ENCODE data around the gene BOLA1. TPM values are rescaled to one million over a fixed set of nuclear protein-coding genes. Genes with fewer than 3 reads are reported as not detected.

BOLA1 gene
- total and polyA plus RNA-seq, 2 of the 13 experiments (the other 11 are each of a cell fraction or from before 2014, with no cell fraction given), result 3.2 to 4.2 TPM

DNA sequence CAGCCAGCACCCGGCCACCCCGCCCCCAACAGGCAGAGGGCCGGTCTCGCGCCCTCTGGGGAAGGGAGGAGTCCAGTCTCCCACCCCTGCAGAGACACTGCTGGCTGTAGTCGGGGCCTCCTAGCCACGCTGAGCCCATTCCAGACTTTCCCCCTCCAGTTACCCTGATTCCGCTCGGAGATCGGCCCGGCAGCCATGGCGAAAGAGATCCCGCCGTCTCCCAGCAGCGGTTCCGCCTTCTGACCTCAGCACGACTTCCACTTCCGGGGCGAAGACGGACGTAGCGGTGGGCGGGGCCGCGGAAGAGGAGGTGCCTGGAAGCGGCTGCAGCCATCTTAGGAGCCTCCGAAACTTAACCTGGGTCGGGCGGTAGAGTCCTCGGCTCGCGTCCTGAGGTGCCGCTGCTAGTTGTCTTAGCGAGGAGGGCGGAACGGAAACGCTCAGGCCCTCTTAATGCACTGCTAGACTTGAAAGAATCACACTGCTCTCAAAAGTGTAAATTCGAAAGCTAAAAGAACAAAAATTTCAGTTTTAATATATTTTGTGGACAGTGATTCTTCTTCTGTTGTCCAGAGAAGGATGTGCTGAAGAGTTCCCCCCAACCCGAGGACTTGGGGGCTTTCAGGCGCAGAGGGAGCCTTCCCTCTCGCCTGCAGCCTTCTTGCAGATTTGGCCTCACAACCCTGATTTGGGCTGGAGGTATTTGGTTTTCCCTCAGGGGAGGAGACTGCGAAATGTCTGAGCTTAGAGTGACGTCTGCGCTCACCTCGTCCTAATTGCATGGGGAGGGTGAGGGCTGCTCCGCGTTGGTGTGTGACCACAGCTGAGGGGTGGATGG lies 28.4 kb downstream of the BOLA1 start, which contains the start of gene SF3B4 (continued):
- TF ChIP-seq ZNF557 (CRISPR knock-in tag; IDR thresholded peaks at IDR 0.05), result no peak
- TF ChIP-seq ZSCAN21 (CRISPR knock-in tag; IDR thresholded peaks at IDR 0.05; ENCODE audit: borderline replicate concordance), result peak; percentile 47; the same call in 1 of the 2 replicates
- TF ChIP-seq ZNF569 (CRISPR knock-in tag; IDR thresholded peaks at IDR 0.05; ENCODE audit: borderline replicate concordance), result no peak
- no peak for TF ChIP-seq ZNF556 (CRISPR knock-in tag; IDR thresholded peaks at IDR 0.05; ENCODE audit: borderline replicate concordance)
- no peak for TF ChIP-seq ARNT (IDR thresholded peaks at IDR 0.05)
- no peak for TF ChIP-seq ZNF816 (CRISPR knock-in tag; IDR thresholded peaks at IDR 0.05; ENCODE audit: borderline replicate concordance)
- TF ChIP-seq ZFP36L1 (CRISPR knock-in tag; IDR thresholded peaks at IDR 0.05), result 0 out of 2 replicates have a peak, but pooled peaks have one; percentile 61
- no peak for TF ChIP-seq HES4 (CRISPR knock-in tag; IDR thresholded peaks at IDR 0.05; ENCODE audit: borderline replicate concordance)
- TF ChIP-seq, protein P1, sequence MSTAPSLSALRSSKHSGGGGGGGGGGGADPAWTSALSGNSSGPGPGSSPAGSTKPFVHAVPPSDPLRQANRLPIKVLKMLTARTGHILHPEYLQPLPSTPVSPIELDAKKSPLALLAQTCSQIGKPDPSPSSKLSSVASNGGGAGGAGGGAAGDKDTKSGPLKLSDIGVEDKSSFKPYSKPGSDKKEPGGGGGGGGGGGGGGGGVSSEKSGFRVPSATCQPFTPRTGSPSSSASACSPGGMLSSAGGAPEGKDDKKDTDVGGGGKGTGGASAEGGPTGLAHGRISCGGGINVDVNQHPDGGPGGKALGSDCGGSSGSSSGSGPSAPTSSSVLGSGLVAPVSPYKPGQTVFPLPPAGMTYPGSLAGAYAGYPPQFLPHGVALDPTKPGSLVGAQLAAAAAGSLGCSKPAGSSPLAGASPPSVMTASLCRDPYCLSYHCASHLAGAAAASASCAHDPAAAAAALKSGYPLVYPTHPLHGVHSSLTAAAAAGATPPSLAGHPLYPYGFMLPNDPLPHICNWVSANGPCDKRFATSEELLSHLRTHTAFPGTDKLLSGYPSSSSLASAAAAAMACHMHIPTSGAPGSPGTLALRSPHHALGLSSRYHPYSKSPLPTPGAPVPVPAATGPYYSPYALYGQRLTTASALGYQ (CRISPR knock-in tag; IDR thresholded peaks at IDR 0.05), result peak; percentile 12; the same call in 1 of the 2 replicates
- TF ChIP-seq ZNF879 (CRISPR knock-in tag; IDR thresholded peaks at IDR 0.05), result no peak
- TF ChIP-seq RXRB (CRISPR knock-in tag; IDR thresholded peaks at IDR 0.05; ENCODE audit: borderline replicate concordance), result peak; percentile 47; the same call in 1 of the 2 replicates
- TF ChIP-seq, protein P2, sequence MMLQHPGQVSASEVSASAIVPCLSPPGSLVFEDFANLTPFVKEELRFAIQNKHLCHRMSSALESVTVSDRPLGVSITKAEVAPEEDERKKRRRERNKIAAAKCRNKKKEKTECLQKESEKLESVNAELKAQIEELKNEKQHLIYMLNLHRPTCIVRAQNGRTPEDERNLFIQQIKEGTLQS (CRISPR knock-in tag; IDR thresholded peaks at IDR 0.05), result no peak
- 0 out of 2 replicates have a peak, but pooled peaks have one; percentile 11 for TF ChIP-seq BCL6 (CRISPR knock-in tag; IDR thresholded peaks at IDR 0.05)
- TF ChIP-seq, protein P3, sequence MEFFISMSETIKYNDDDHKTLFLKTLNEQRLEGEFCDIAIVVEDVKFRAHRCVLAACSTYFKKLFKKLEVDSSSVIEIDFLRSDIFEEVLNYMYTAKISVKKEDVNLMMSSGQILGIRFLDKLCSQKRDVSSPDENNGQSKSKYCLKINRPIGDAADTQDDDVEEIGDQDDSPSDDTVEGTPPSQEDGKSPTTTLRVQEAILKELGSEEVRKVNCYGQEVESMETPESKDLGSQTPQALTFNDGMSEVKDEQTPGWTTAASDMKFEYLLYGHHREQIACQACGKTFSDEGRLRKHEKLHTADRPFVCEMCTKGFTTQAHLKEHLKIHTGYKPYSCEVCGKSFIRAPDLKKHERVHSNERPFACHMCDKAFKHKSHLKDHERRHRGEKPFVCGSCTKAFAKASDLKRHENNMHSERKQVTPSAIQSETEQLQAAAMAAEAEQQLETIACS (CRISPR knock-in tag; IDR thresholded peaks at IDR 0.05), result no peak
- TF ChIP-seq ZNF432 (CRISPR knock-in tag; IDR thresholded peaks at IDR 0.05; ENCODE audit: borderline replicate concordance), result no peak
- TF ChIP-seq, protein P4, sequence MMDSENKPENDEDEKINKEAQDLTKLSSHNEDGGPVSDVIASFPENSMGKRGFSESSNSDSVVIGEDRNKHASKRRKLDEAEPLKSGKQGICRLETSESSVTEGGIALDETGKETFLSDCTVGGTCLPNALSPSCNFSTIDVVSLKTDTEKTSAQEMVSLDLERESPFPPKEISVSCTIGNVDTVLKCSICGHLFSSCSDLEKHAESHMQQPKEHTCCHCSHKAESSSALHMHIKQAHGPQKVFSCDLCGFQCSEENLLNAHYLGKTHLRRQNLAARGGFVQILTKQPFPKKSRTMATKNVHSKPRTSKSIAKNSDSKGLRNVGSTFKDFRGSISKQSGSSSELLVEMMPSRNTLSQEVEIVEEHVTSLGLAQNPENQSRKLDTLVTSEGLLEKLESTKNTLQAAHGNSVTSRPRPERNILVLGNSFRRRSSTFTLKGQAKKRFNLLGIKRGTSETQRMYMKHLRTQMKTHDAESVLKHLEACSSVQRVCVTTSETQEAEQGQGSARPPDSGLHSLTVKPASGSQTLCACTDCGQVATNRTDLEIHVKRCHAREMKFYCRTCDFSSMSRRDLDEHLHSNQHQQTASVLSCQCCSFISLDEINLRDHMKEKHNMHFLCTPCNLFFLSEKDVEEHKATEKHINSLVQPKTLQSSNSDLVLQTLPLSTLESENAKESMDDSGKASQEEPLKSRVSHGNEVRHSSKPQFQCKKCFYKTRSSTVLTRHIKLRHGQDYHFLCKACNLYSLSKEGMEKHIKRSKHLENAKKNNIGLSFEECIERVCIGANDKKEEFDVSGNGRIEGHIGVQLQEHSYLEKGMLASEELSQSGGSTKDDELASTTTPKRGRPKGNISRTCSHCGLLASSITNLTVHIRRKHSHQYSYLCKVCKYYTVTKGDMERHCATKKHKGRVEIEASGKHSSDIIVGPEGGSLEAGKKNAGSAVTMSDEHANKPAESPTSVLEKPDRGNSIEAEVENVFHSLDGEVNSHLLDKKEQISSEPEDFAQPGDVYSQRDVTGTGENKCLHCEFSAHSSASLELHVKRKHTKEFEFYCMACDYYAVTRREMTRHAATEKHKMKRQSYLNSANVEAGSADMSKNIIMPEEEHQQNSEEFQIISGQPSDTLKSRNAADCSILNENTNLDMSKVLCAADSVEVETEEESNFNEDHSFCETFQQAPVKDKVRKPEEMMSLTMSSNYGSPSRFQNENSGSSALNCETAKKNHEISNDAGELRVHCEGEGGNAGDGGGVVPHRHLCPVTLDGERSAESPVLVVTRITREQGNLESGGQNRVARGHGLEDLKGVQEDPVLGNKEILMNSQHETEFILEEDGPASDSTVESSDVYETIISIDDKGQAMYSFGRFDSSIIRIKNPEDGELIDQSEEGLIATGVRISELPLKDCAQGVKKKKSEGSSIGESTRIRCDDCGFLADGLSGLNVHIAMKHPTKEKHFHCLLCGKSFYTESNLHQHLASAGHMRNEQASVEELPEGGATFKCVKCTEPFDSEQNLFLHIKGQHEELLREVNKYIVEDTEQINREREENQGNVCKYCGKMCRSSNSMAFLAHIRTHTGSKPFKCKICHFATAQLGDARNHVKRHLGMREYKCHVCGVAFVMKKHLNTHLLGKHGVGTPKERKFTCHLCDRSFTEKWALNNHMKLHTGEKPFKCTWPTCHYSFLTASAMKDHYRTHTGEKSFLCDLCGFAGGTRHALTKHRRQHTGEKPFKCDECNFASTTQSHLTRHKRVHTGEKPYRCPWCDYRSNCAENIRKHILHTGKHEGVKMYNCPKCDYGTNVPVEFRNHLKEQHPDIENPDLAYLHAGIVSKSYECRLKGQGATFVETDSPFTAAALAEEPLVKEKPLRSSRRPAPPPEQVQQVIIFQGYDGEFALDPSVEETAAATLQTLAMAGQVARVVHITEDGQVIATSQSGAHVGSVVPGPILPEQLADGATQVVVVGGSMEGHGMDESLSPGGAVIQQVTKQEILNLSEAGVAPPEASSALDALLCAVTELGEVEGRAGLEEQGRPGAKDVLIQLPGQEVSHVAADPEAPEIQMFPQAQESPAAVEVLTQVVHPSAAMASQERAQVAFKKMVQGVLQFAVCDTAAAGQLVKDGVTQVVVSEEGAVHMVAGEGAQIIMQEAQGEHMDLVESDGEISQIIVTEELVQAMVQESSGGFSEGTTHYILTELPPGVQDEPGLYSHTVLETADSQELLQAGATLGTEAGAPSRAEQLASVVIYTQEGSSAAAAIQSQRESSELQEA (CRISPR knock-in tag; IDR thresholded peaks at IDR 0.05; ENCODE audit: not compliant biosample characterization), result peak; percentile 61
- TF ChIP-seq PAWR (CRISPR knock-in tag; IDR thresholded peaks at IDR 0.05; ENCODE audit: borderline replicate concordance), result no peak

Data from HepG2 (cell line).